NCI-H2029 treated with DMSO at 0.1 percent for 48 hours (cell line): ENCODE data around the gene SYT5.

Source experiments
- DNase-seq: peaks from one replicate; lab custom pipeline; 2025; lab: John Stamatoyannopoulos, UW

SYT5 gene

GRCh38 chr19:55145232-55145631, 34.9 kb downstream of the SYT5 start:
- no peak for DNase-seq

GRCh38 chr19:55141696-55142095, 38.4 kb downstream of the SYT5 start:
- DNase-seq, result no peak

GRCh38 chr19:55137915-55138314, 42.2 kb downstream of the SYT5 start:
- no peak for DNase-seq

GRCh38 chr19:55136399-55137102, 43.5 kb downstream of the SYT5 start:
- no peak for DNase-seq

GRCh38 chr19:55134736-55135135, 45.4 kb downstream of the SYT5 start:
- no peak for DNase-seq

- no peak for DNase-seq
Measured at GRCh38 chr19:55133639-55134444, 46.2 kb downstream of the SYT5 start.

GRCh38 chr19:55132453-55133129, 47.5 kb downstream of the SYT5 start:
- no peak for DNase-seq

- no peak for DNase-seq
Measured at GRCh38 chr19:55131421-55131820, 48.7 kb downstream of the SYT5 start.
